H1 (cell line): ENCODE data around the gene AFAP1L2. TPM values are rescaled to one million over a fixed set of nuclear protein-coding genes. Genes with fewer than 3 reads are reported as not detected.

Source experiments
- BRCA1 ChIP-seq: IDR thresholded peaks from 2 replicates; pipeline ENCODE4 v1.6.1; 2012; ENCODE audit warnings: low read depth, low read length, improper control_type of control experiment
- CTBP2 ChIP-seq: IDR thresholded peaks from 2 replicates; pipeline ENCODE4 v1.7.0; 2011; ENCODE audit warnings: borderline replicate concordance, mild to moderate bottlenecking, moderate library complexity, mixed read lengths, low read length; ENCODE audit not compliant: insufficient read depth, insufficient read length
- SIN3A ChIP-seq, 2 experiments: IDR thresholded peaks in 1 of 2; conservative IDR thresholded peaks in 1 of 2; 2 replicates each; pipeline ENCODE4 v1.6.1; 2011 to 2012; ENCODE audit warnings: low read length in 2 of 2, improper control_type of control experiment in 1 of 2, low read depth in 1 of 2, mild to moderate bottlenecking in 1 of 2
- SUZ12 ChIP-seq: fragments of 200-600 bp; sonication (generic); IDR thresholded peaks from 2 replicates; pipeline ENCODE4 v1.6.1; 2012; ENCODE audit warnings: mild to moderate bottlenecking, inconsistent platforms, low read length, moderate library complexity, mixed read lengths
- polyA plus RNA-seq, 7 experiments: library from polyadenylated mRNA; depleted of rRNA in 3 of 7; stranded (reverse) in 5 of 7; unstranded in 2 of 7; fragments of >200 nt in 5 of 7; fragments of 200-250 nt in 2 of 7; gene quantifications; 1 replicate in 5 of 7; 2 replicates in 1 of 7; 4 replicates in 1 of 7; pipeline versions ENCODE4 v1.2.1 to v1.2.3, GENCODE V29; 2011 to 2013; ENCODE audit warnings: missing spikeins in 2 of 7, mixed read lengths in 2 of 7
- total RNA-seq: library from RNA; stranded (reverse); fragmentation: NEBNext Ultra II Directional; extraction: Animal tissue kit (Norgen Biotek cat#: 25700); gene quantifications from 2 replicates; pipeline ENCODE4 v1.2.1, GENCODE V29; 2021

AFAP1L2 gene
- total and polyA plus RNA-seq, 2 of the 8 experiments (the other 6 are each of a cell fraction or from before 2014, with no cell fraction given) = 3.9 to 6.4 TPM

- TF ChIP-seq SIN3A (conservative IDR thresholded peaks at IDR 0.05 in 1 of 2, IDR thresholded peaks at IDR 0.05 in 1 of 2; ENCODE audit: low read depth in 1 of 2, low read length in 2 of 2) (no peak), SUZ12 (no peak), BRCA1 (no peak), CTBP2 (no peak)
- TF ChIP-seq, all 59 proteins: peak for 0
These were observed 4.7 kb downstream of the AFAP1L2 start (continued) for GRCh38 chr10:114399576-114399975.
